Non-pigmented ciliary epithelial cell (primary cell): Measurements from ENCODE around the gene SUPT7L.
A peak's percentile ranks its signal among the peaks of the same experiment; 100 is the strongest.
"Not testable (repeated sequence)": the region's sequence is repeated elsewhere in the genome, so short reads cannot be mapped to it uniquely, and the experiment has no call there.

Experiments used
- DNase-seq: peaks from one replicate; pipeline ENCODE4 v3.0.0-alpha.2; 2010; ENCODE audit warnings: low read depth

Gene SUPT7L

DNA sequence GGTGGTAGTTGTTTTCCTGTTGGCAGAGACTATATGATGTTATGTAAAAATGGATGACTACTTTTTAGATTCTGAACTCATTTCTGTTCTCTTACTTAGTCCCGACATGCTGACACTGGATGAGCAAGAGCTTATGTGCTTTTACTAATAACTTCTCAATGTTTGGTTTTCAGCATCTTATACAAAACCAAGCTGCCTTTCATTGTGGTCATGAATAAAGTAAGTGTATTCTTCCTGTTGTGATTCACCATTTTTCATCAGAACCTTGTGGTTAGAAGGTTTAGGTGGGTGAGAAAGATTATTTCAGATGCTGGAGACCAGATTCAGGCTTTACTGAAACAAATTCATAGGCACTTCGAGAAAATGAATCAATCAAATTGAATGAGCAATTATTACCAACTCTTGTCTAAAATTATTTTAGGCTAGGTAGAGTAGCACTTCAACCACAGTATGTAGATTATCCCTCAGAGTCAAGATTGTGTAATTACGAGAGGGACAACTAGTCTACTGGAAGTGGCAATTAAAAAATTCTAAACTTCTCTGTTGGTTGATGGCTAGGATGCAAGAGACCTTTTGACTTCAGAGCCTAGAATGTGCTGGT, 25.3 kb downstream of the SUPT7L start:
- DNase-seq = peak; percentile 90

DNA sequence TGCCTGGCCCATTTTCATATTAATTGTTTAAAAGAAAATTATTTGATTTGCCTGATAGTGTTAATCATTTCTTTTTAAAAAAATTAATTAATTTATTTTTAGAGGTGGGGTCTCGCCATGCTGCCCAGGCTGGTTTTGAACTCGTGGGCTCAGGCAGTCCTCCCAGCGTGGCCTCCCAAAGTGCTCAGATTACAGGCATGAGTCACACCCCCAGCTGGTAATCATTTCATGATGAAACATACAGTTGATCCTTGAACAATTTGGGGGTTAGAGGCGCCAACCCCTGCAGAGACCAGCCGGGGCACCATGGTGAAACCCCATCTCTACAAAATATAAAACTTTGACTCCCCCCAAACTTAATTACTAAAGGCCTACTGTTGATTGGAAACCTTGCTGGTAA, 26.6 kb downstream of the SUPT7L start:
- DNase-seq = no peak

DNA sequence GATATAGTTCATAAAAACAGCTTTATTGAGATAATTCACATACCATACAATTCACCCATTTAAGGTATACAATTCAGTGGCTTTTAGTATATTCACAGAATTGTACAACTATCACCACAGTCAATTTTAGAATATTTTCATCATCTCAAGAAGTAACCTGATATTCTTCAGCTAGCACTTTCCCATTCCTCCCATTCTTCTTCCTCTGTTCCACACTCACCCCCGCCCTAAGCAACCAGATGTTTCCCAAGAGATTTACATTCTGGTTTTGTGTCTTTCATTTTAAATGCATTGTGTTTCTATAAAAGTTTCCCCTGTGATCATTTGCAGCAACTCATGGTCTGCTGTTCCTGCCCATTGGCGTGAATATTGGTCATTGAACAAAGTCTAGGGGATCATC, 29.1 kb downstream of the SUPT7L start:
- no peak for DNase-seq

DNA sequence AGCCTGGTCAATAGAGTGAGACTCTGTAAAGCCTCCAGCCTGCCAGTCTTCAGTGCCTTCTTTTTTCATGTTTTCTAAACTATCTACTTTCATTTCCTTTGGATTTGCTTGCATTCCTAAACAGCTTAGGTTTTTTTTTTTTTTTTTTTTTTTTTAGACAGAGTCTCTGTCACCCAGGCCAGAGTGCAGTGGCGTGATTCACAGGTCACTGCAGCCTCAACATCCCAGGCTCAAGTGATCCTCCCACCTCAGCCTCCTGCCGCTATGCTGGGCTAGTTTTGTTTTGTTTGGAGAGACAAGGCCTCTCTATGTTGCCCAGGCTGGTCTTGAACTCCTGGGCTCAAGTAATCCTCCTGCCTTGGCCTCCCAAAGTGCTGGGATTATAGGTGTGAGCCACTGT, 33.2 kb downstream of the SUPT7L start:
- DNase-seq = not testable (repeated sequence)

DNA sequence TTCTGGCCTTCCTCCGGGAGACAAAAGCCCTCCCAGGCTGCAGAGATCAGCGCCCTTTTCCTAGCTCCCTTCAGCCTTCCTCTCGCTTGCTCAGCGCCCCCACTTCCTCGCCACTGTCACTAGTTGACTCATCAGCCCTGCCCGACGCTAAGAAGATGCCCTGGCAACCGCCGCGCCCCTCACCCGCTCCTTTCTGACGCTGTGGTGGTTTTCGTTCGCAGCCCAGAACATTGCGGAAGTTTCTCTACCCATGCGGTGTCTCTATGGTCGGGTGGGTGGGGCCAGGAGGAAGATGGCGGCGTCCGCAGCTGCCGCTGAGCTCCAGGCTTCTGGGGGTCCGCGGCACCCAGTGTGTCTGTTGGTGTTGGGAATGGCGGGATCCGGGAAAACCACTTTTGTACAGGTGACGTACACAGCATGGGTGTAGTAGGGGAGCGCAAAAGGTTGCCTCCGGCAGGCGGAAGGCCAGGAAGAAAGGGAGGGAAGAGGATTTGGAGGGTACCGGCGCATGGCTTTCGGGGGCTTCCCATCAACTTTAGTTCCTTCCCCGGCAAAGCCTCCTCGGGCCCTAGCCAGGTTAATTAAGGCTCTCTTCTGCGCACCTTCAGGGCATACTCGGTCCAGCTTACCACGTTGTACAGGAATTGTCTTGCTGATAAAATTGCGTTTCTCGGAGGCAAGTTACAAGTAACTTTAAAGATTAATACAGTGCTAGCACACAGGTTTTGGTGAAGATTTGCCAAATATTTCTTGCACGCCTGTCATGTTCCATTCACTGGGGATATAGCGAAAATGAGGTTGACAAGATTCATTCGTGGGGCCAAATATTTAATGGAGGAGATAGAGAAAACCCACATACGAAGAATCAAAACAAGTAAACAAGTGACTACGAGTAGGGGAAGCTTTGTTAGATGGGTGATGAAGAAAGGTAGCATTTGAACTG, 34.4 kb downstream of the SUPT7L start, which contains the start of the genes CCDC121 and GPN1:
Gene CCDC121 (minus strand): TSS at position 246 of the 943 bp plus-strand sequence. CDS start 1,213 bp downstream, outside the sequence.
Gene GPN1 (plus strand): TSS at position 284 of the 943 bp plus-strand sequence. CDS start 9 bp downstream, at position 293.
- DNase-seq = peak; percentile 68

DNA sequence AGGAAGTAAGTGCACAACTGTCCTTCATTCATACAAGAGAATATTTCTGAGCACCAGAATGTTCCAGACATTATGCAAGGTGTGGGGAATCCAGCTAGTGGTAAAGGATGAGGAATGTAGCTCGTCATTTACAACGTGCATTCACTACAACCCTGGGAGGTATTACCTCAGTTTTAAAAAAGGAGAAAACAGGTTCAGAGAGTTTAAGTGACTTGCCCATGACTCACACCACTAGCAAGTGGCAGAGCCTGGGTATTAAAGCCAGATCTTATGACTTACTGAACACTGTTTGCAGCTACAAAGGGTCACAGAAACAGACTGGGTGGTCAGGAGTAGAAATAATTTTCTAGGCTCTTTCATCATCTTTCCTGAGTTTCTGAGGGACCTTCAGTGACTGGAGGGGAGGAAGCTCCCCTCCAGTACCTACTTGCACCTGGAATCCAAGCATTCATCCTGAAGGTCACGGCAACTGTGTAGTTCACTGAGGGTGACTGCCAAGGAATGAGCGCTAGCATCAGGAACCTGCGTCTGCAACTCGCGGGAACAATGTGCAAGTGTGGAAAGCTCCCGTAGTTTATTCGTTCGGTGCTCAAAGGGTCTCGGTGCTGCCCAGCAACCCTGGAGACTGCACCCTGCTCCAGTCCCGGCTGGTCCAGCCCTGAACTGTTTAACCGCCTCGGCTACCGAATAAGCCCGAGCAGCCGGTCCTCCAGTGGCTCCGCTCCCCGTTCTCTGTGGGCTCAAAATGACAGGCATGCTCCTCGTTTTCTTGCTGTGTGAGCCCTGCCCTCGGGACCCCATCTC, 35.2 kb downstream of the SUPT7L start:
- DNase-seq = peak; percentile 94

DNA sequence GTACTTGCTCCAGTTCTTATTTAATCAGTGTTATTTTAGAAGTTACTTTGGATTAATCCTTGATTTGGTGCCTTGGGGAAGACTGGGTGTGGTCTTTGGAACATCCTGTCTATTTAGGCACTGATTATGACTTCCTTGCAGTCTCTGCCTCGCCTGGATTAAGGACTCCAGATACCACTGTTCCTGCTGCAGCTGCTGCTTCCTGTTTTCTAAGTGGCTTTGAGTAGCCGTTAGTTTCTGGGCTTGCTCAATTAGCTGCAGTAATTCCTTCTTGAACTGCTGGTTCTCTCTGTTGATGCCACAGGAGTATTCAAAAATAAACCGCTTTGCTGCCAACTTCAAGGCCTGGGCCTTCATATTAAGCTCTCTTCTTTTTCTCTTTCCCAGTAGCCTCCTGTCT, 36.5 kb downstream of the SUPT7L start:
- DNase-seq = not testable (repeated sequence)

DNA sequence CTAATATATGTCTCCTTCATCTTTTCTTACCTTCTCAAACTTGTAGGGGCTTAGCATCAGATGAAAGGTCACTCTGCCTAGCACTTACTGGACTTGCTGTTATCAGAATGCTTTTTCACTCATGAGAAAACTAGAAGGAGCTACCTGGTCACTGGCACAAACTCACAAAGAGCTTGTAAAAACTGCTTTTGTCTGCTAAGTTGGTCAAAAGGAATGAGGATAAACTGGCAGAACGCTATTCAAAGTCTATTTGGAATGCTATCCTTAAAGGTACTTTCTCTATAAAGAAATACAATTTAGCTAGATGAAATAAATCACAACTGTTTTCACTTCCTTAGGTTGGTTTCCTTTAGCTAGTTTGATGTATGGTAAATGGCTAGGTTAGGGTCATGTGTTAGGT, 37.1 kb downstream of the SUPT7L start:
- not testable (repeated sequence) for DNase-seq

DNA sequence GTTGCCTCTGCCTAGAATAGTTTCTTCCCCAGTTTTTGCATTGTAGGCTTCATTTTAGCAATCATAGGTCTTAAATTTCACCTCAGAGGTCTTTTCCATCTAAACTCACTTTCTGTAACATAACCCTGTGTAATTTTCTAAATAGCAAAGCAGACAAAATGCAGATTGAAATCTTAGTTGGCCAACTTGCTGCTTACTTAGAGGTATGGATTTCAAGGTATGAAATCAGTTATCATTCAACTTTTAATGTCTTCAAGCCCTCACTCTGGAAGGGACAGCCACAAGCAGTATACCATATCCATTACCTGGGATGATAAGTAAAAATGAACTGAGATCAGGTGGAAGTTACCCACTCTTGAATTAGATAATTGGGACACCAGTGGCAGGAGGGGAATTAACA, 38.5 kb downstream of the SUPT7L start:
- DNase-seq = no peak

DNA sequence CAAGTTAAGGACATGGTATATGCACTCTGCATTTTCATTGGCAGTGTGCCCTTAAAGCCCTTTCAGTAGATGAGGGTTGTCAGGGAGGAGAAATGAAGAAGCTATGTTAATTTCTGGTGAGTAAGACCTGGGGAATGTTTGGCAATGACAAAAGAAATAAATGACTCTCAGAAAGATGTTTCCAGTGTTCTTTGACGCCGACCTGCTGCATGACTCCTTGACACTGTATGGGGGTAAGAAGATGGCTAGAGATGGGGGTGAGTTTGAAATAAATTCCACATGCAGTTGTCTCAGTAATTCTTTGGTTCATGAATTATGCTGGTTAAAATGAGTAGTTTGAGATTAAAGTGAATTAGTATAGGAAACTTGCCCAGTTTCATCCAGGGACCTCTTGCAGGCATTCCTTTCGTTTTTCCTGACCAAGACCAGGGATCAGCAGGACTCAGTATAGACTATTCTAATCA, 40.5 kb downstream of the SUPT7L start:
- DNase-seq = peak; percentile 52

DNA sequence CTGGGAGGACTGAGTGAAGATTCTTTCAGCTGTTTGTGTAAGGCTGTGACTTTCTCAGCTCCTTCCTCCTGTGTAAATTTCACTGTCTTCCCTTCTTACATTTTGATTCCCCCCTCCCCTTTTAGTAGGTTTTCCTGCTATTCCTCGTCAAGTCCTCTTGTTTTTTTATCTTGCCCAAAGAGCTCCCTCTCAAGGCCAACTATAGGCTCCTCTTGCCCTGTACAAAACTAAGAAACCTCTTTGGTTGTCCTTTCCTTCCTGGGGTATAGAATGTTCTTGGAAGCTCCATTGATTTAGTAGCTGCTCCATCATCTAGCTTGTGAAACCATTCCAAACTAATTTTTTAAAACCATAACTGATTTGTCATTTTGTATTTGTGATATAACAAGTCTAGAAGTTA, 41.9 kb downstream of the SUPT7L start:
- DNase-seq = no peak

DNA sequence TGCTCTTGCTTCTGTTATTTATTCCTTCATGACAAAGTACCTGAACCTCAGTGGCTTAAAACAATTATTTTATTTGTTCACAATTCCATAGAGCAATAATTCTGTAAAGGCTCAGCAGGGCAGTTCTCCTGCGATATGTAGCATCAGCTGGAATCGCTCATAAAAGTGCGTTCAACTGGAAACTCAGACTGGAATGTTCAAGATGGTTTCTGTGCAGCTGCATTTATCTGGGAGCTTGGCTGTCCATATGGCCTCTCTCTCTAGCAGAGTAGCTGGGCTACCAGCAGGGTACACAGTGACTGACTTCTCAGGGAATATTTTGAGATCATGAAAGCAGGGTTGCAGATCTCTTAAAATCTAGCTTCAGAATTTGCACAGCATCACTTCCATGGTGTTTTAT, 48.1 kb downstream of the SUPT7L start:
- DNase-seq = no peak

DNA sequence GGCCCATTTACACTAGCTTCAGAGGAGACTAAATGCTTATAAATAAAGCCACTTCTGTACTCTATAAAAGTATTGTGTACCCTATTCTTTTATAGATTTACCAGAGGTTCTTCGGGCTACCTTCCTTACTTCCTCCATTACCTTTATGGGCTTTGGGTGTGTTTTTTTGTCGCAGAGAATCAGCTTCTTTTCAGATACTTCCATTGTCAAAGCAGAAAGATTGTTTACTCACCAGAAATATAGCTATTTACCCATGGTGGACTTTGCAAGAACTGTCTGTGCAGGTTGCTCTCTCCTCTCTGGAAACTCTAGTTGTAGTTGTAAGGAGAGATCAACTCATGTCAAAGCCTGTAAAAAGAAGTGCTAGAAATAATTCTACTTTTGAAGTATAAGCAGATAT, 49.4 kb downstream of the SUPT7L start:
- no peak for DNase-seq

DNA sequence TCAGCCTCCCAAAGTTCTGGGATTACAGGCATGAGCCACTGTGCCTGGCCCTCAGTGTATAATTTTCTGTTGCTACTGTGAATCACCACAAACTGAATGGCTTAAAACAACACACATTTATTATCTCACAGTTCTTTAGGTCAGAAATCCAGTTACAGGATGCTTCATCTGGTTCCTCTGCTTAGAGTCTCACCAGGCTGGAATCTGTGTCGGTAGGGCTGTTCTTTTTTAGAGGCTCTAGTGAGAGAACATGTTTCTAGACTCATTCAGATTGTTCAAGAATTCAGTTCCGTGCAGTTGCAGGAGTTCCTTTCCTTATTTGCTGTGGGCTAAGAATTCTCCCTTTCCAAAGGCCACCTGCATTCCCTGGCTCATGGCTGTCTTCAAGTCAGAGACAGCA, 56.8 kb downstream of the SUPT7L start:
- DNase-seq = peak; percentile 62
